CD4-positive, alpha-beta T cell treated with Interleukin-21 for 1 hour (primary cell): Measurements from ENCODE around the gene ZFY.
"Not testable (repeated sequence)": the region's sequence is repeated elsewhere in the genome, so short reads cannot be mapped to it uniquely, and the experiment has no call there.

Experiments
- DNase-seq: peaks from one replicate; pipeline ENCODE4 v3.0.0-alpha.2; 2020

Gene ZFY

GRCh38 chrY:2979283-2979682 lies 44.1 kb downstream of the ZFY start:
- DNase-seq, result no peak

DNA sequence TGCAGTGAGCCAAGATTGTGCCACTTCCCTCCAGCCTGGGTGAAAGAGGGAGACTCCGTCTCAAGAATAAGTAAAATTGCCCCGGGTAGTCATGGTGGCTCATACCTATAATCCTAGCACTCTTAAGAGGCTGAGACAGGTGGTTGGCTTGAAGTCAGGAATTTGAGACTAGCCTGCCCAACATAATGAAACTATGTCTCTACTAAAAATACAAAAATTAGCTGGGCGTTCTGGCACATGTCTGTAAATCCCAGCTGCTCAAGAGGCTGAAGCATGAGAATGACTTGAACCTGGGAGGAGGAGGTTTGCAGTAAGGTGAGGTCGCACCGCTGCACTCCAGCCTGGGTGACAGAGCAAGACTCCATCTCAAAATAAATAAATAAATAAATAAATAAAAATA lies 49.3 kb downstream of the ZFY start:
- no peak for DNase-seq

DNA sequence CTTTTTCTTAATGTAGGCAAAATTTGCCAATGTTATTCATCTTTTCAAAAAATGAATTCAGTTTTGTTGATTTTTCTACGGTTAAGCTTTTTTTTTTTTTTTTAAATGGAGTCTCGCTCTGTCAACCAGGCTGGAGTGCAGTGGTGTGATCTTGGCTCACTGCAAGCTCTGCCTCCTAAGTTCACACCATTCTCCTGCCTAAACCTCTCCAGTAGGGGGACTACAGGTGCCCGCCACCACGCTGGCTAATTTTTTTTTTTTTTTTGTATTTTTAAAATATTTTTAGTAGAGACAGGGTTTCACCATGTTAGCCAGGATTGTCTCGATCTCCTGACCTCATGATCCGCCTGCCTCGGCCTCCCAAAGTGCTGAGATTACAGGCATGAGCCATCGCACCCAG lies 52.0 kb downstream of the ZFY start:
- not testable (repeated sequence) for DNase-seq

- not testable (repeated sequence) for DNase-seq
Measured at GRCh38 chrY:2997369-2997768, 62.2 kb downstream of the ZFY start.

DNA sequence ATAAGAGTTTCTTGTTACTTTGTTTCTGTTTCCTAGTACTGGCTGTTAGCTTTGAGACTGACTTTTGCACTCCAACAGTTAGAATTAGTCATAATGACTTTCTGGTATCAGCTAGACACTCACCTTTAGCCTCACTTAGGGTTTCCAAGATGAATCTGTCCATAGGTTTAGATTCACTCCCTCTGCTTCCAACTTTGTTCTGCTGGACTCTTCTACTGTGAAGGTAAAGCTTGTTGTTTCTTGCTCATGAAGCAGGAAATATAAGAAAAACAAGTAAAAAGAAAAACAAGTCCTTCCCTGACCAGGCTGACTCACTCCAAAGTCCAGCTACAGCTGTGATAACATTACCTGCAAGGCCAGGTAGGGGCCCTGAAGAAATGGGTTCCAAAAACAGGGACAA lies 67.0 kb downstream of the ZFY start:
- DNase-seq, result no peak

DNA sequence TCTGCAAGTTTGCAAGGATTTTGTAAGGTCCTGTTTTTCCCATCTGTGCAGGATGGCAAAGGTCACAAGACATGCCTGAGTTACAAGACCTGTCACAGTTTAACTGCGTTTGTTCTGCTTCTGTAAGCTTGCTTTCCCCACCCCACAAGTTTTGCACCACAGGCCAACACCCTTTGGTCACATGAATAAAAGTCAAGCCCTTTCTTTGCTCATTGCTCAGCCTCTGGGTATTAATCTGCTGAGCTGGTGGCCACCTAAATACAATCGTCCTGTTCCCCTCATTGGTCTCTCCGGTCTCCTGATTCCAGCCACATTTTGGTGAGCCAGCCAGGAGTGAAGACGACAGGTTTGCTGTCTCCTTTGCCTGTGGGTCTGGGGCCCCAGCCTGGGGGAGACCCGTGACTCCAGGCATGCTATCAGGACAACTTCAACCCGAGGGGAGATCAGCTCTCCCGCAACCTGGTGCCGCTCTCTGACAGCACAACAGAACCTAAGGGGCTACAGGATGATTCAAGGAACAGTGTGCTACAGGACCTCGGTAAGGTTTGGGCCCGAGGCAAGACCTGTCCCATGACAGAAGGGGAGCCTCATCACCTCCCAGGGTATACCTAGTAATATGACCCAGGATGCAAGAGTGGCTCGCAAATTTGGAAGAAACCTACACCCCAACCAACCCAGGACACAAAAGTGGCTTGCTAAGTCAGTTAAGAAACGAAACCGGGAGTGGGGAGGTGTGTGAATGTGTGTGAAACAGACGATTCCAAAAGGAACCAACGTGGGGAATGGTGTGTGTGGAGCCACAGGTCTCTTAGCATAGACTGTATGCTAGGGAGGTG lies 67.7 kb downstream of the ZFY start:
- peak; percentile 22 for DNase-seq

- DNase-seq, result peak; percentile 21
Measured at GRCh38 chrY:3003516-3003830, 68.3 kb downstream of the ZFY start.

DNA sequence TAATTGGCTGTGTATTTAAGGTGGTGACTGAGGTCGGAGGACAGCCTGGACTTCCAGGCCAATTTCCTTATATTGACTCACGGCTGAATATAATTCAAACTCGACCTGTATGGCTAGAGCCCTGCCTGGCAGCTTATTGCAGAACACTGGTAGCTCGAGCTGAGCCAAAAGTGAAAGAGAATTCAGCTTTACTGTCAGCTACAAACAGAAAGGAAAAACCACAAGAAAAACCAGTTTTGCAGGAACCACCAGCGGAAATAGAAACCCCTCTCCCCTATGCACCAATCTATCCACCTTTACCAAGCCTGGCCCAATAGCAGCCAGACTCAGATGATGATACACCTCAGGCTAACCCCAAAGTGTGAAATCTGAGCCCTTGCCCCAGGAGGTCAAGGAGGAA lies 68.7 kb downstream of the ZFY start:
- peak; percentile 56 for DNase-seq

DNA sequence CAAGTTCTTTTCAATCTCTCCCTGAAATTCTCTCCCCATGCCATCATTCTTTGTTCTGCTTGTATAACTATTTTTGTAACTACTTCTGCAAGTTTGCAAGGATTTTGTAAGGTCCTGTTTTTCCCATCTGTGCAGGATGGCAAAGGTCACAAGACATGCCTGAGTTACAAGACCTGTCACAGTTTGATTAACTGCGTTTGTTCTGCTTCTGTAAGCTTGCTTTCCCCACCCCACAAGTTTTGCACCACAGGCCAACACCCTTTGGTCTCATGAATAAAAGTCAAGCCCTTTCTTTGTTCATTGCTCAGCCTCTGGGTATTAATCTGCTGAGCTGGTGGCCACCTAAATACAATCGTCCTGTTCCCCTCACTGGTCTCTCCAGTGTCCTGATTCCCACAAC lies 70.8 kb downstream of the ZFY start:
- not testable (repeated sequence) for DNase-seq

GRCh38 chrY:3007967-3008366 lies 72.8 kb downstream of the ZFY start:
- no peak for DNase-seq

GRCh38 chrY:3012226-3012625 lies 77.0 kb downstream of the ZFY start:
- no peak for DNase-seq

DNA sequence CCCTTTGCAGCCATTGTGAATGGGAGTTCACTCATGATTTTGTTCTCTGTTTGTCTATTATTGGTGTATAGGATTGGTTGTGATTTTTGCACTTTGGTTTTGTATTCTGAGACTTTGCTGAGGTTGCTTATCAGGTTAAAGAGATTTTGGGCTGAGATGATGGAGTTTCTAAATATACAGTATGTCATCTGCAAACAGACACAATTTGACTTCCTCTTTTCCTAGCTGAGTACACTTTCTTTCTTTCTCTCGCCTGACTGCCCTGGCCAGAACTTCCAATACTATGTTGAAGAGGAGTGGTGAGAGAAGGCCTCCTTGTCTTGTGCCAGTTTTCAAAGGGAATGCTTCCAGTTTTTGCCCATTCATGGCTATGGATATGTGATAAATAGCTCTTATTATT lies 81.4 kb downstream of the ZFY start:
- no peak for DNase-seq

- DNase-seq, result no peak
Measured at GRCh38 chrY:3018546-3018945, 83.4 kb downstream of the ZFY start.

GRCh38 chrY:3019584-3019983 lies 84.4 kb downstream of the ZFY start:
- DNase-seq, result no peak

DNA sequence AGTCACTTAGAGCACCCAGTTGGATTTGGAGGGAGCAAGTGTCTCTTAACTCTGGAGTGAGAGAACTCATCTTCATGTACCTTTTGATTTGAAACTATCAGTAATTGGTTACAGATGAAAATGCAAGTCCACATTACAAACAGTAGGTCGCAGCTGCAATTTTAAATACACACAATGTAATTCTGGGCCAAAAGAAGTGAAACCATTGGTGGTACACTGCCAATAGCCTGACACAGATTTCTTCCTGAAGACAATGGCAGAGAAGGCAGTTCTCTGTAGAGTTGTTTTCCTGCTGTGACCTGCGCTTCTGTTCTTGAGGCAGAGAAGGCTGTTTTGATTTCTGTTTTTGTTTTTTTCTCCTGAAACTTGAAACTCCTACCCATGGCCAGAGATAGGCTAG lies 86.0 kb downstream of the ZFY start:
- no peak for DNase-seq

- DNase-seq, result no peak
Measured at GRCh38 chrY:3023606-3024005, 88.4 kb downstream of the ZFY start.

- DNase-seq, result no peak
Measured at GRCh38 chrY:3025357-3025756, 90.2 kb downstream of the ZFY start.
